Osteoblast (primary cell): Measurements from ENCODE around the gene CYP4V2. TPM values are rescaled to one million over a fixed set of nuclear protein-coding genes. Genes with fewer than 3 reads are reported as not detected.

Experiments used
- DNase-seq: peaks from one replicate; pipeline ENCODE4 v3.0.0; 2011; ENCODE audit warnings: low spot score, mixed read lengths; ENCODE audit not compliant: insufficient read length; ENCODE audit errors: missing footprints
- H2AFZ ChIP-seq: 2 replicates; pipeline ENCODE4 v1.6.0; 2011; ENCODE audit warnings: mild to moderate bottlenecking, low read length
- H3K27ac ChIP-seq: 2 replicates; pipeline ENCODE4 v1.5.1; 2011; ENCODE audit warnings: mild to moderate bottlenecking, low read depth, low read length, moderate library complexity
- H3K27me3 ChIP-seq: 2 replicates; pipeline ENCODE4 v1.6.0; 2012; ENCODE audit warnings: mild to moderate bottlenecking, control low read depth, inconsistent platforms, low read length, moderate library complexity; ENCODE audit not compliant: insufficient read depth
- H3K36me3 ChIP-seq: 2 replicates; pipeline ENCODE4 v1.5.1; 2011; ENCODE audit warnings: mild to moderate bottlenecking, low read length, control low read depth, moderate library complexity; ENCODE audit not compliant: insufficient read depth
- H3K4me1 ChIP-seq: 2 replicates; pipeline ENCODE4 v1.5.1; 2011; ENCODE audit warnings: mild to moderate bottlenecking, low read length, control low read depth, moderate library complexity; ENCODE audit not compliant: insufficient read depth
- H3K4me2 ChIP-seq: 2 replicates; pipeline ENCODE4 v1.6.0; 2011; ENCODE audit warnings: mild to moderate bottlenecking, low read length; ENCODE audit not compliant: insufficient read depth
- H3K4me3 ChIP-seq: fragments of 200-600 bp; sonication (generic); 3 replicates; pipeline ENCODE4 v1.5.1; 2012; ENCODE audit warnings: mild to moderate bottlenecking, low read length, inconsistent platforms; ENCODE audit not compliant: insufficient read depth
- H3K79me2 ChIP-seq: 2 replicates; pipeline ENCODE4 v1.6.0; 2012; ENCODE audit warnings: mild to moderate bottlenecking, low read length, control low read depth, inconsistent platforms; ENCODE audit not compliant: insufficient read depth
- H3K9me3 ChIP-seq: 2 replicates; pipeline ENCODE4 v1.5.1; 2011; ENCODE audit warnings: low read depth, low read length, control low read depth
- H4K20me1 ChIP-seq: 2 replicates; pipeline ENCODE4 v1.6.0; 2012; ENCODE audit warnings: mild to moderate bottlenecking, low read length, control low read depth; ENCODE audit not compliant: insufficient read depth
- total RNA-seq: library from RNA; depleted of rRNA; stranded (reverse); fragments of >200 nt; gene quantifications from 2 replicates; pipeline ENCODE4 v1.2.3, GENCODE V29; 2012
- TF ChIP-seq, protein P1 (sequence below): IDR thresholded peaks from 2 replicates; pipeline ENCODE4 v1.5.1; 2011; ENCODE audit warnings: mild to moderate bottlenecking, low read depth, low read length, moderate library complexity; ENCODE audit errors: extremely low read depth

The CYP4V2 gene
- total RNA-seq, 1 donor, result 29.0 TPM

GRCh38 chr4:186169333-186169944 is 21.9 kb upstream of the CYP4V2 start:
- H3K27me3 ChIP-seq, result no peaks in the 10 kb centered on the region

DNA sequence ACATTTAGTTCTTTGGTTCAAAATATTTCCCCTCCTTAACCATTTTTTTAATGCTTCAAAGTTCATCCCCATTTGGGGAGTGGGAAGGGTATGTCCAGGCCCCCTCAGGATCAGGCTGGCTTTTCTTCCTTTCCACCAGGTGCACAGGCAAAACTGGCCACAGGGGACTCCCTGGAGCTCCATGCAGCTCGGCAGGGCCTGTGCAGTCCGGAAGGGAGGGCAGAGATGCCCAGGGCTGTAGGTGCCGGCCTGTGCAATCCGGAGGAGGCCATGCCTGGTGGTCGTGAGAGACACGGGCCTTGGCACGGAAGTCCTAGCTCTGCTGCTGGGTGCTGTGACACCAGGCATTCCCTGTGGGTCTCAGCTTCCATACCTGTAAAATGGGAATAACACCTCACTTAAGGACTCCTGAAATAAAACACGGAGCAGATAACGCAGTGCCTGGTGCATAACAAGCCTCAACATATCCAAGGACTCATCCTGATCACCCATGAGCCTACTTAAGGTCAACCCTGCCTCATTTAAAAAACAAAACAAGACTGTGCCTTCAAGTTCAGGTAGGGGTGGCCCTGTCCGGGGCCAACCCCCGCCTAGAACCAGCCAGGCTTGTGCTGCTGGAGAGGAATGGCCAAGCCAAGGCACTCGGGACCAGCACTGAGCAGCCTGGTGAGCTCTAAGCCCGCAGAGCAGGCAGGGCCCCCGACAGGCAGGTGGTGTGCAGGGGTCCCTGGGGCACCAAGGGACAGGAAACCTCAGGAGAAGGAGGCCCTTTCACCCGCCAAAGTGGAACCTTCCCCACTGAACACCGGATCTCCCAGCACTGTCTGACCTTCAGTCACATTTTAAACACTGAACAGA is 21.2 kb upstream of the CYP4V2 start:
- Histone ChIP-seq H3K9me3 (no peaks in the 10 kb centered on the region), H3K36me3 (no peaks in the 10 kb centered on the region), H4K20me1 (no peaks in the 10 kb centered on the region), H3K4me3 (no peak overlapping the region), H3K27ac (no peak overlapping the region), H3K4me1 (no peaks in the 10 kb centered on the region), H3K27me3 (no peaks in the 10 kb centered on the region), H2AFZ (no peak overlapping the region), H3K79me2 (no peaks in the 10 kb centered on the region), H3K4me2 (no peak overlapping the region)
- no peak for DNase-seq
- TF ChIP-seq, protein P1, sequence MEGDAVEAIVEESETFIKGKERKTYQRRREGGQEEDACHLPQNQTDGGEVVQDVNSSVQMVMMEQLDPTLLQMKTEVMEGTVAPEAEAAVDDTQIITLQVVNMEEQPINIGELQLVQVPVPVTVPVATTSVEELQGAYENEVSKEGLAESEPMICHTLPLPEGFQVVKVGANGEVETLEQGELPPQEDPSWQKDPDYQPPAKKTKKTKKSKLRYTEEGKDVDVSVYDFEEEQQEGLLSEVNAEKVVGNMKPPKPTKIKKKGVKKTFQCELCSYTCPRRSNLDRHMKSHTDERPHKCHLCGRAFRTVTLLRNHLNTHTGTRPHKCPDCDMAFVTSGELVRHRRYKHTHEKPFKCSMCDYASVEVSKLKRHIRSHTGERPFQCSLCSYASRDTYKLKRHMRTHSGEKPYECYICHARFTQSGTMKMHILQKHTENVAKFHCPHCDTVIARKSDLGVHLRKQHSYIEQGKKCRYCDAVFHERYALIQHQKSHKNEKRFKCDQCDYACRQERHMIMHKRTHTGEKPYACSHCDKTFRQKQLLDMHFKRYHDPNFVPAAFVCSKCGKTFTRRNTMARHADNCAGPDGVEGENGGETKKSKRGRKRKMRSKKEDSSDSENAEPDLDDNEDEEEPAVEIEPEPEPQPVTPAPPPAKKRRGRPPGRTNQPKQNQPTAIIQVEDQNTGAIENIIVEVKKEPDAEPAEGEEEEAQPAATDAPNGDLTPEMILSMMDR, result no peak

More at GRCh38 chr4:186169333-186169944, 21.9 kb upstream of the CYP4V2 start:
- Histone ChIP-seq H3K36me3 (no peaks in the 10 kb centered on the region), H4K20me1 (no peaks in the 10 kb centered on the region), H3K4me1 (no peaks in the 10 kb centered on the region), H3K4me3 (no peak overlapping the region), H3K4me2 (no peak overlapping the region), H2AFZ (no peak overlapping the region), H3K79me2 (no peaks in the 10 kb centered on the region), H3K9me3 (no peaks in the 10 kb centered on the region), H3K27ac (no peak overlapping the region)
- no peak for DNase-seq
- TF ChIP-seq, protein P1, result no peak

DNA sequence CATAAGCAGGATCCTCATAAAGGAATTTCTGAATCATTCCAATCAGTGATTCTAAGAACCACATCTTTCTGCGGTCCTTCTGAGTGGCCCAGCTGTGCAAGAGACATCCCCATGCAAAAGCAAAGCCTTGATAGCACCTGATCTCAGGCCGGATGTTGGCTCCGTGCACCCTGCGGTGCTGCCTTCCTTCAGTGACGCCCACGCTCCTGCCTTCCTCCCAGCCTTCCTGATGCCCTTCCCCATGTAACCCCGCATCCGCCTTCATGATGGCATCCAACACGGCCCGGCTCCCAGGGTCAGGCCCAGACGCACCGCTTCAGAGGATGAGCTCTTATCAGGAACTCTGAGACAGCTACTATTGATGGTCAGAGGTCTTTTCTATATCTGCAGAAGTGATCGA is 20.4 kb upstream of the CYP4V2 start:
- Histone ChIP-seq H4K20me1 (no peaks in the 10 kb centered on the region), H3K27me3 (no peaks in the 10 kb centered on the region), H3K9me3 (no peaks in the 10 kb centered on the region), H3K4me2 (no peak overlapping the region), H3K36me3 (no peaks in the 10 kb centered on the region), H3K79me2 (no peaks in the 10 kb centered on the region), H3K27ac (no peak overlapping the region), H3K4me1 (no peaks in the 10 kb centered on the region), H3K4me3 (no peak overlapping the region), H2AFZ (no peak overlapping the region)
- TF ChIP-seq, protein P1, result no peak
- DNase-seq, result no peak

GRCh38 chr4:186172546-186172945 is 18.8 kb upstream of the CYP4V2 start:
- Histone ChIP-seq H3K27ac (no peak overlapping the region), H3K79me2 (no peaks in the 10 kb centered on the region), H3K4me3 (no peak overlapping the region), H2AFZ (no peak overlapping the region), H3K4me1 (no peaks in the 10 kb centered on the region), H3K9me3 (no peaks in the 10 kb centered on the region), H3K36me3 (no peaks in the 10 kb centered on the region), H4K20me1 (no peaks in the 10 kb centered on the region), H3K27me3 (no peaks in the 10 kb centered on the region), H3K4me2 (no peak overlapping the region)
- DNase-seq, result no peak
- TF ChIP-seq, protein P1, result no peak
